ENCODE data around the gene FER. TPM values are rescaled to one million over a fixed set of nuclear protein-coding genes. Genes with fewer than 3 reads are reported as not detected.

The FER gene
- polyA plus RNA-seq, 1 donor (not counting 4 experiments of a cell fraction or from before 2014, with no cell fraction given) = 17.1 TPM

- no peaks in the 10 kb centered on the region for H4K20me1 ChIP-seq (ENCODE audit: control insufficient read depth, extremely low read depth, insufficient read depth, low read length)
- H3K9me3 ChIP-seq (ENCODE audit: control insufficient read depth, low read depth, low read length) = no peaks in the 10 kb centered on the region
- peak overlapping the region; percentile 73 for H3K4me2 ChIP-seq (ENCODE audit: control insufficient read depth, extremely low read depth, insufficient read depth, low read depth, low read length)
- TF ChIP-seq CTCF (optimal IDR thresholded peaks at IDR 0.05 in 1 of 3, IDR thresholded peaks at IDR 0.05 in 1 of 3, conservative IDR thresholded peaks at IDR 0.05 in 1 of 3; ENCODE audit: extremely low read depth in 1 of 3, insufficient read depth in 2 of 3, low read length in 3 of 3) (peak in 1 of 3 experiments; percentile 14), EZH2 (IDR thresholded peaks at IDR 0.05; ENCODE audit: low read length) (no peak)
- peak overlapping the region; percentile 99 for H3K9ac ChIP-seq (ENCODE audit: control insufficient read depth, extremely low read depth, insufficient read depth, low read length)
- H3K36me3 ChIP-seq (ENCODE audit: control insufficient read depth in 2 of 2, extremely low read depth in 1 of 2, insufficient read depth in 2 of 2, low read length in 2 of 2) = no peaks in the 10 kb centered on the region
- H3K9me1 ChIP-seq (ENCODE audit: control insufficient read depth, extremely low read depth, insufficient read depth, low read length) = no peaks in the 10 kb centered on the region
- no peak for DNase-seq (ENCODE audit: low read depth, low spot score)
- peak overlapping the region; percentile 100 for H3K27ac ChIP-seq (ENCODE audit: control insufficient read depth, insufficient read depth, low read length)
- peaks cover 15% of the 10 kb centered on the region for H3K4me1 ChIP-seq (ENCODE audit: control insufficient read depth, extremely low read depth, insufficient read depth, low read length)
- H3K27me3 ChIP-seq (ENCODE audit: control insufficient read depth, extremely low read depth, insufficient read depth, low read length) = no peaks in the 10 kb centered on the region
- H3K79me2 ChIP-seq (ENCODE audit: control insufficient read depth, insufficient read depth, low read length) = peaks cover 37% of the 10 kb centered on the region
- peak overlapping the region; percentile 74 to 85 (median 75) for H3K4me3 ChIP-seq (ENCODE audit: control insufficient read depth in 2 of 3, extremely low read depth in 1 of 3, insufficient read depth in 2 of 3, low read depth in 1 of 3, low read length in 3 of 3)
- FAIRE-seq = peak; percentile 66
- peak overlapping the region; percentile 29 for H2AFZ ChIP-seq (ENCODE audit: control insufficient read depth, low read length)
- dilution Hi-C loops (cut with MboI; ENCODE audit: extremely low pct_ligation_motif_present, low sequenced_read_pairs) = no loop called here
These were observed 1.6 kb downstream of the FER start for GRCh38 chr5:108749128-108749861.

- Histone ChIP-seq H3K4me1 (ENCODE audit: control insufficient read depth, extremely low read depth, insufficient read depth, low read length) (peaks cover 13% of the 10 kb centered on the region), H4K20me1 (ENCODE audit: control insufficient read depth, extremely low read depth, insufficient read depth, low read length) (no peaks in the 10 kb centered on the region), H3K4me2 (ENCODE audit: control insufficient read depth, extremely low read depth, insufficient read depth, low read depth, low read length) (peak overlapping the region; percentile 83), H3K9me1 (ENCODE audit: control insufficient read depth, extremely low read depth, insufficient read depth, low read length) (no peaks in the 10 kb centered on the region), H3K27me3 (ENCODE audit: control insufficient read depth, extremely low read depth, insufficient read depth, low read length) (no peaks in the 10 kb centered on the region), H2AFZ (ENCODE audit: control insufficient read depth, low read length) (no peak overlapping the region), H3K36me3 (ENCODE audit: control insufficient read depth in 2 of 2, extremely low read depth in 1 of 2, insufficient read depth in 2 of 2, low read length in 2 of 2) (peaks cover 0 to under 1% of the 10 kb centered on the region in 2 experiments), H3K79me2 (ENCODE audit: control insufficient read depth, insufficient read depth, low read length) (peaks cover 68% of the 10 kb centered on the region), H3K27ac (ENCODE audit: control insufficient read depth, insufficient read depth, low read length) (peak overlapping the region; percentile 83), H3K4me3 (ENCODE audit: control insufficient read depth in 2 of 3, extremely low read depth in 1 of 3, insufficient read depth in 2 of 3, low read depth in 1 of 3, low read length in 3 of 3) (peak overlapping the region in 2 of 3 experiments; percentile 24 to 41), H3K9ac (ENCODE audit: control insufficient read depth, extremely low read depth, insufficient read depth, low read length) (peak overlapping the region; percentile 64), H3K9me3 (ENCODE audit: control insufficient read depth, low read depth, low read length) (no peaks in the 10 kb centered on the region)
- DNase-seq (ENCODE audit: low read depth, low spot score) = no peak
- dilution Hi-C loops (cut with MboI; ENCODE audit: extremely low pct_ligation_motif_present, low sequenced_read_pairs) = no loop called here
- no peak for FAIRE-seq
- TF ChIP-seq CTCF (optimal IDR thresholded peaks at IDR 0.05 in 1 of 3, IDR thresholded peaks at IDR 0.05 in 1 of 3, conservative IDR thresholded peaks at IDR 0.05 in 1 of 3; ENCODE audit: extremely low read depth in 1 of 3, insufficient read depth in 2 of 3, low read length in 3 of 3) (no peak), EZH2 (IDR thresholded peaks at IDR 0.05; ENCODE audit: low read length) (no peak)
These were observed 5.6 kb downstream of the FER start for GRCh38 chr5:108753331-108753730.

All from keratinocyte (primary cell).